Fibroblast of villous mesenchyme (primary cell): Measurements from ENCODE around the gene EHF. TPM values are rescaled to one million over a fixed set of nuclear protein-coding genes. Genes with fewer than 3 reads are reported as not detected.

Experiments used
- DNase-seq: peaks from one replicate; pipeline ENCODE4 v3.0.0-alpha.2; 2010; ENCODE audit warnings: low read depth
- H3K4me3 ChIP-seq: 2 replicates; pipeline ENCODE4 v1.5.1; 2011; ENCODE audit warnings: low read depth, mild to moderate bottlenecking, low read length
- CTCF ChIP-seq: IDR thresholded peaks from 2 replicates; pipeline ENCODE4 v1.5.1; 2012; ENCODE audit warnings: low read depth, mild to moderate bottlenecking, low read length; ENCODE audit not compliant: insufficient read depth
- total RNA-seq: library from RNA; depleted of rRNA; stranded (reverse); fragments of >200 nt; gene quantifications from 2 replicates; pipeline ENCODE4 v1.2.3, GENCODE V29; 2012

The EHF gene
- total RNA-seq, 1 donor: not detected

GRCh38 chr11:34593085-34593484, 27.8 kb upstream of the EHF start:
- no peak for DNase-seq
- no peak overlapping the region for H3K4me3 ChIP-seq
- TF ChIP-seq CTCF: no peak

GRCh38 chr11:34594603-34595002, 26.3 kb upstream of the EHF start:
- no peak overlapping the region for H3K4me3 ChIP-seq
- no peak for TF ChIP-seq CTCF
- DNase-seq: no peak

GRCh38 chr11:34595391-34595790, 25.5 kb upstream of the EHF start:
- TF ChIP-seq CTCF: no peak
- no peak overlapping the region for H3K4me3 ChIP-seq
- DNase-seq: no peak

GRCh38 chr11:34595960-34596644, 24.8 kb upstream of the EHF start:
- no peak for DNase-seq
- no peak overlapping the region for H3K4me3 ChIP-seq
- TF ChIP-seq CTCF: no peak

GRCh38 chr11:34599406-34599945, 21.4 kb upstream of the EHF start:
- peak; percentile 90 for DNase-seq
- TF ChIP-seq CTCF: no peak
- H3K4me3 ChIP-seq: no peak overlapping the region

- TF ChIP-seq CTCF: no peak
- DNase-seq: peak; percentile 54
- H3K4me3 ChIP-seq: no peak overlapping the region
These were observed 20.4 kb upstream of the EHF start for GRCh38 chr11:34600339-34601084.

- peak; percentile 94 for DNase-seq
- H3K4me3 ChIP-seq: no peak overlapping the region
- TF ChIP-seq CTCF: no peak
These were observed 19.8 kb upstream of the EHF start for GRCh38 chr11:34601085-34601444.
